Measurements from ENCODE around the gene CREB5. TPM values are rescaled to one million over a fixed set of nuclear protein-coding genes. Genes with fewer than 3 reads are reported as not detected.

CREB5 gene
- total RNA-seq, 2 experiments from 2014 or later, result 1.2 to 1.5 TPM

GRCh38 chr7:28668085-28668484 lies 255.8 kb downstream of the CREB5 start:
- TF ChIP-seq CTCF (IDR thresholded peaks at IDR 0.05), result no peak
- H3K4me3 Mint-ChIP-seq, result no peak overlapping the region
- H3K9me3 Mint-ChIP-seq, result no peaks in the 10 kb centered on the region
- ChIA-PET CTCF (no interaction called here), POLR2A (no interaction called here)
- no peaks in the 10 kb centered on the region for H3K4me1 Mint-ChIP-seq (ENCODE audit: low read depth)
- intact Hi-C loops (cut with micrococcal nuclease), result no loop called here
- ATAC-seq (no peak), DNase-seq (no peak)
- no peak overlapping the region for H3K27ac Mint-ChIP-seq
- peaks cover 1% of the 10 kb centered on the region for H3K27me3 Mint-ChIP-seq
- H3K36me3 Mint-ChIP-seq (ENCODE audit: low read depth), result no peaks in the 10 kb centered on the region

- no peak for DNase-seq
- H3K36me3 Mint-ChIP-seq (ENCODE audit: low read depth), result no peaks in the 10 kb centered on the region
- POLR2A ChIA-PET, result no interaction called here
- H3K9me3 Mint-ChIP-seq, result no peaks in the 10 kb centered on the region
- H3K4me1 Mint-ChIP-seq (ENCODE audit: low read depth), result no peaks in the 10 kb centered on the region
- peaks cover 1% of the 10 kb centered on the region for H3K27me3 Mint-ChIP-seq
- H3K4me3 Mint-ChIP-seq, result no peak overlapping the region
- TF ChIP-seq CTCF (IDR thresholded peaks at IDR 0.05), result no peak
- ATAC-seq, result no peak
- intact Hi-C loops (cut with micrococcal nuclease), result no loop called here
- CTCF ChIA-PET, result no interaction called here
- H3K27ac Mint-ChIP-seq, result no peak overlapping the region
Measured at GRCh38 chr7:28669330-28669729, 257.0 kb downstream of the CREB5 start.

GRCh38 chr7:28671526-28671925 lies 259.2 kb downstream of the CREB5 start:
- intact Hi-C loops (cut with micrococcal nuclease), result no loop called here
- H3K36me3 Mint-ChIP-seq (ENCODE audit: low read depth), result no peaks in the 10 kb centered on the region
- no peak overlapping the region for H3K4me3 Mint-ChIP-seq
- CTCF ChIA-PET, result no interaction called here
- H3K27me3 Mint-ChIP-seq, result no peaks in the 10 kb centered on the region
- DNase-seq (no peak), ATAC-seq (no peak)
- no peak overlapping the region for H3K27ac Mint-ChIP-seq
- TF ChIP-seq CTCF (IDR thresholded peaks at IDR 0.05), result no peak
- POLR2A ChIA-PET, result no interaction called here
- H3K9me3 Mint-ChIP-seq, result no peaks in the 10 kb centered on the region
- no peaks in the 10 kb centered on the region for H3K4me1 Mint-ChIP-seq (ENCODE audit: low read depth)

- Mint-ChIP-seq H3K9me3 (no peaks in the 10 kb centered on the region), H3K4me1 (ENCODE audit: low read depth) (no peaks in the 10 kb centered on the region), H3K27me3 (no peaks in the 10 kb centered on the region), H3K27ac (no peak overlapping the region), H3K4me3 (no peak overlapping the region), H3K36me3 (ENCODE audit: low read depth) (no peaks in the 10 kb centered on the region)
- CTCF ChIA-PET, result no interaction called here
- DNase-seq, result no peak
- TF ChIP-seq CTCF (IDR thresholded peaks at IDR 0.05), result no peak
- intact Hi-C loops (cut with micrococcal nuclease), result no loop called here
- no peak for ATAC-seq
- POLR2A ChIA-PET, result no interaction called here
Measured at GRCh38 chr7:28672397-28672797, 260.1 kb downstream of the CREB5 start.

- ChIA-PET POLR2A (no interaction called here), CTCF (no interaction called here)
- H3K4me1 Mint-ChIP-seq (ENCODE audit: low read depth), result no peaks in the 10 kb centered on the region
- DNase-seq, result no peak
- no peak overlapping the region for H3K4me3 Mint-ChIP-seq
- no peaks in the 10 kb centered on the region for H3K36me3 Mint-ChIP-seq (ENCODE audit: low read depth)
- intact Hi-C loops (cut with micrococcal nuclease), result no loop called here
- no peak for ATAC-seq
- TF ChIP-seq CTCF (IDR thresholded peaks at IDR 0.05), result no peak
- no peaks in the 10 kb centered on the region for H3K27me3 Mint-ChIP-seq
- H3K9me3 Mint-ChIP-seq, result no peaks in the 10 kb centered on the region
- H3K27ac Mint-ChIP-seq, result no peak overlapping the region
Measured at GRCh38 chr7:28674359-28674782, 262.1 kb downstream of the CREB5 start.
